Right kidney (tissue), 9 donors: Measurements from ENCODE around the gene COPS2.
"Not testable (repeated sequence)": the region's sequence is repeated elsewhere in the genome, so short reads cannot be mapped to it uniquely, and the experiment has no call there.

Experiments used
- DNase-seq: peaks from one replicate; pipeline ENCODE4 v3.0.0-alpha.2; 2016
- long read RNA-seq, 8 donors: transcript quantifications; one replicate each; lab custom pipeline, GENCODE V29; 2026

The COPS2 gene
- long read RNA-seq, donor 1, full-length matches to known transcripts: 20 of 20 reads
- long read RNA-seq, donor 1, partial matches to known transcripts: 0 of 20 reads
- long read RNA-seq, donor 1, other reads (novel, unspliced or antisense): 0 of 20 reads
- long read RNA-seq, donor 2, full-length matches to known transcripts: 15 of 21 reads
- long read RNA-seq, donor 2, partial matches to known transcripts: 6 of 21 reads
- long read RNA-seq, donor 2, other reads (novel, unspliced or antisense): 0 of 21 reads
- long read RNA-seq, donor 3, full-length matches to known transcripts: 3 of 3 reads
- long read RNA-seq, donor 3, partial matches to known transcripts: 0 of 3 reads
- long read RNA-seq, donor 3, other reads (novel, unspliced or antisense): 0 of 3 reads
- long read RNA-seq, donor 4, full-length matches to known transcripts: 10 of 17 reads
- long read RNA-seq, donor 4, partial matches to known transcripts: 7 of 17 reads
- long read RNA-seq, donor 4, other reads (novel, unspliced or antisense): 0 of 17 reads
- long read RNA-seq, donor 5, full-length matches to known transcripts: 23 of 31 reads
- long read RNA-seq, donor 5, partial matches to known transcripts: 8 of 31 reads
- long read RNA-seq, donor 5, other reads (novel, unspliced or antisense): 0 of 31 reads
- long read RNA-seq, donor 6, full-length matches to known transcripts: 9 of 9 reads
- long read RNA-seq, donor 6, partial matches to known transcripts: 0 of 9 reads
- long read RNA-seq, donor 6, other reads (novel, unspliced or antisense): 0 of 9 reads
- long read RNA-seq, donor 7: 0 reads
- long read RNA-seq, donor 8, full-length matches to known transcripts: 16 of 26 reads
- long read RNA-seq, donor 8, partial matches to known transcripts: 10 of 26 reads
- long read RNA-seq, donor 8, other reads (novel, unspliced or antisense): 0 of 26 reads

GRCh38 chr15:49155110-49155833, at the start of gene COPS2:
COPS2 (minus strand) TSS chr15:49155599; CDS start chr15:49155578, 21 bp downstream.
- peak; percentile 95 for DNase-seq

GRCh38 chr15:49200347-49200746, 44.9 kb upstream of the COPS2 start:
- DNase-seq: no peak

GRCh38 chr15:49199666-49200065, 44.3 kb upstream of the COPS2 start:
- DNase-seq: no peak

- DNase-seq: no peak
These were observed 41.5 kb upstream of the COPS2 start for GRCh38 chr15:49196856-49197255.

- DNase-seq: no peak
These were observed 36.5 kb upstream of the COPS2 start for GRCh38 chr15:49191892-49192291.

- no peak for DNase-seq
These were observed 35.2 kb upstream of the COPS2 start for GRCh38 chr15:49190586-49190985.

GRCh38 chr15:49189631-49190030, 34.2 kb upstream of the COPS2 start:
- DNase-seq: no peak

GRCh38 chr15:49188933-49189332, 33.5 kb upstream of the COPS2 start:
- no peak for DNase-seq

- DNase-seq: no peak
These were observed 32.3 kb upstream of the COPS2 start for GRCh38 chr15:49187549-49188245.

GRCh38 chr15:49185473-49185872, 30.1 kb upstream of the COPS2 start:
- DNase-seq: no peak

GRCh38 chr15:49183741-49184140, 28.3 kb upstream of the COPS2 start:
- not testable (repeated sequence) for DNase-seq

GRCh38 chr15:49182128-49182527, 26.7 kb upstream of the COPS2 start:
- DNase-seq: no peak

- DNase-seq: no peak
These were observed 24.2 kb upstream of the COPS2 start for GRCh38 chr15:49179433-49180190.

GRCh38 chr15:49178497-49178896, 23.1 kb upstream of the COPS2 start:
- DNase-seq: no peak

- DNase-seq: not testable (repeated sequence)
These were observed 20.4 kb upstream of the COPS2 start for GRCh38 chr15:49175582-49176397.

- no peak for DNase-seq
These were observed 19.5 kb upstream of the COPS2 start for GRCh38 chr15:49174902-49175301.

- DNase-seq: no peak
These were observed 16.4 kb upstream of the COPS2 start for GRCh38 chr15:49171790-49172189.

GRCh38 chr15:49169880-49170597, 14.6 kb upstream of the COPS2 start, which contains the start of gene GALK2:
GALK2 (plus strand) TSS chr15:49170247; CDS start chr15:49170323, 76 bp downstream.
- peak; percentile 75 for DNase-seq

- no peak for DNase-seq
These were observed 12.6 kb upstream of the COPS2 start for GRCh38 chr15:49168016-49168415.
